ENCODE measurements around the gene NEK2.
A peak's percentile ranks its signal among the peaks of the same experiment; 100 is the strongest.
"Not testable (repeated sequence)": the region's sequence is repeated elsewhere in the genome, so short reads cannot be mapped to it uniquely, and the experiment has no call there.

Gene NEK2

DNA sequence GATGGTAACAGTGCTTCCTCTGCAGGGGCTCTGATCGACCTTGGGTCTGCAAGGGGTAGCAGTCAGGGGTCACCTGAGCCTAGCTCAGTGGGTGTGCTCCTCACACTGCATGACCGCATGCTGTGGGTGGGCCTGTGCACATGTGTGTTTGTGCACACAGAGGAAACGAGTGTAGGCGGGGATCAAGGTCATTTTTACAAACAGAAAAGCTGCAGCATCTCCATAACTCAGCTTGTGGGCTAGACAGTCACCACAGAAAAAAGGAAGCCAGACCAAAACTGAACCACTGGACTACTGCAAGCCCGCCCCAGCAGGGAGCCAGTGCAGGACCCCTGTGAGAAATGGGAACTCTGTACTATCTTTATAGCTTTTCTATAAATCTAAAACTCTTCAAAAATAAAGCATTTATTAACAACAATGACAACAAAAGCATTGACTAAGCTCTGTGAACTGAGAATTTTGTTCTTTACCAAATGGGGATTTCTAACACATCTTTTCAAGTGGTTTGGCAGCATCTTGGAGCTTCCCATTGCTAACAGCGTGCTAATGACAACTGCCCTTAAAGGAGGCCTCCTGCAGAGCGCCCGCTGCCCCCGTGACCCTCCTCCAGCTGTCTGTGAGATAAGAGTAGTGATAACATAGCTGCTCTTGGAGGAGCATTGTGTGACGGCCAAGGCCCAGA is 19.9 kb upstream of the NEK2 start:
- peak; percentile 27 for DNase-seq (ENCODE audit: low read depth)

GRCh38 chr1:211693911-211694310 is 18.5 kb upstream of the NEK2 start:
- DNase-seq (ENCODE audit: low read depth), result not testable (repeated sequence)

DNA sequence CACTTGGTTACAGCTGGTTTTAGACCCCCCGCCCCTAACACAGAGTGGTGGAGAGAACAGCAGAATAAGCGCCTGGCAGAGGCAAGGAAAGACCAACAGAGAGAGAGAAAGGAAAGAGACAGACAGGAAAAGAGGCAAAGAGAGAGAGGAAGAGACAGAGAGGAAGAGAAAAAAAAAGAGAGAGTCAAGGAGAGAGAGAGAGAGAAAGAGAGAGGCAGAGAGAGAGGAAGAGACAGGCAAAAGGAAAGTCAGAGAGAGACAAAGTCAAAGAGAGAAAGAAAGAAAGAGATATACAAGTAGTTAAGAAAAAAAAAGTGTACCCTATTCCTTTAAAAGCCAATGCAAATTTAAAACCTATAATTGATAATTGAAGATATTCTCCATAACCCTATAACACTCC is 13.0 kb upstream of the NEK2 start:
- DNase-seq (ENCODE audit: low read depth), result no peak

DNA sequence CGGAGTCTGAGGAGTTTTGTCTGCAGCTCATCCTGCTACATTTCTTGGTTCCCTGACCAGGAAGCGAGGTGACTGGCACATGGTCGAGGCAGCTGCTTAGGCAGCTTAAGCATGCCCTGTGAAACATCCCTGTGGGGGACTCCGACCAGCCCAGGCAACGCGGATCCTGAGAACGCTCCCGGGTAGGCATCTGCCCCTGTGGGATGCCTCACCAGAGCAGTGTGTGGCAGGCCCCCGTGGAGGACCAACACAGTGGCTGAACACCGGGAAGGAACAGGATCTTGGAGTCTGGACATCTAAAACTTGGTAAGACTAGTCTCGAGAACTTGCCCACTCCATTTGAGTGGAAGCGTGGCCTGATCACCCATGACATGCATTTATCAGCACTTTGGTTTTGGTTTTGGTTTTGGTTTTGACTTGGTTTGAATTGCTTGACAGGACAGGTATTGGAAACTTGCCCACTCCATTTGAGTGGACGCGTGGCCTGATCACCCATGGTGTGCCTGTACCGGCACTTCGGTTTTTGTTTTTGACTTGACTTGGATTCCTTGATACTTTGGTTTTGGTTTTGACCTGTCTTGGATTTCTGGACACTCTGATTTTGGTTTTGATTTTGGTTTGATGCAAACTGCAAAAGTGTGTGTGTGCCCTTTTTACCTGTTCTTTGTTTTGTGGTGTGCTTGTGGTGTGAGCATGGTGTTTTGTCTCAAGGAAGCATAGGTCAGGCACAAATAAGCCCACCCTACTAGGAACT is 12.2 kb upstream of the NEK2 start:
- no peak for DNase-seq (ENCODE audit: low read depth)

GRCh38 chr1:211685823-211686222 is 10.4 kb upstream of the NEK2 start:
- DNase-seq (ENCODE audit: low read depth), result no peak

DNA sequence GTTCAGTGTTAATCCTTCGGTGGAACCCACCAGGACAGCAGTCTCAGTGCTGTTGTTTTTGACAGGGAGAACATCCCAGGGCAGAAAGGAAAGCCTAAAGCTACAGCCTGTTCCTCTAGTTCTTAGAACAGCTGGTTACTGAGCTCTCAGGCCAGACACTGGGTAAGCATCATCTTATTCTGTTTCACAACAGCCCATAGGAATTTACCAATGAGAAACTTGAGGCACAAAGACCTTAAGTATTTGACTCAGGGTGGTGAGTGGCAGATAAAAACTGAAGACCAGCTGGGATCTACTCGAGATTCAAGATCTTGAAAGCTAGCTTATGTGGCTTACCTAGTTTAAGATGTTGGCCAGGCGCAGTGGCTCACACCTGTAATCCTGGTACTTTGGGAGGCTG is 9.4 kb upstream of the NEK2 start:
- peak; percentile 67 for DNase-seq (ENCODE audit: low read depth)

DNA sequence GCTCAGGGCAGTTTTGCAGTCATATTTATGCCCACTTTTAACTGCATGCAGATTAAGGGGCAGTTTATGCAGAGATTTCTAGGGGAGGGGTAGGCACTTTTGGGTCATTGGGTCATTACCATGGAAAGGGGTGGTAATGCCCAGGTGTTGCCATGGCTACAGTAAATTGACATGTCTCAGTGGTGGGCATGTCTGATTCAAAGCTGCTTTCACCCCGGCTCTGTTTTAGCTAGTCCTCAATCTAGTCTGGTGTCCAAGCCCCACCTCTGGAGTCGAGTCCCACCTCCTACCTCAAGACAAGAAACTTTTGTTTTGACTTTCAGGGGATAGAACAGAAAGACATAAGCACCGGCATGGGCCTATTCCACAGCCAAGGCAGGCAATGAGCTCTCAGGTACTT is 8.9 kb upstream of the NEK2 start:
- DNase-seq (ENCODE audit: low read depth), result no peak

GRCh38 chr1:211683396-211684297 is 8.2 kb upstream of the NEK2 start:
- DNase-seq (ENCODE audit: low read depth), result no peak

- DNase-seq (ENCODE audit: low read depth), result peak; percentile 56
Observed at GRCh38 chr1:211682186-211682585, 6.8 kb upstream of the NEK2 start.

DNA sequence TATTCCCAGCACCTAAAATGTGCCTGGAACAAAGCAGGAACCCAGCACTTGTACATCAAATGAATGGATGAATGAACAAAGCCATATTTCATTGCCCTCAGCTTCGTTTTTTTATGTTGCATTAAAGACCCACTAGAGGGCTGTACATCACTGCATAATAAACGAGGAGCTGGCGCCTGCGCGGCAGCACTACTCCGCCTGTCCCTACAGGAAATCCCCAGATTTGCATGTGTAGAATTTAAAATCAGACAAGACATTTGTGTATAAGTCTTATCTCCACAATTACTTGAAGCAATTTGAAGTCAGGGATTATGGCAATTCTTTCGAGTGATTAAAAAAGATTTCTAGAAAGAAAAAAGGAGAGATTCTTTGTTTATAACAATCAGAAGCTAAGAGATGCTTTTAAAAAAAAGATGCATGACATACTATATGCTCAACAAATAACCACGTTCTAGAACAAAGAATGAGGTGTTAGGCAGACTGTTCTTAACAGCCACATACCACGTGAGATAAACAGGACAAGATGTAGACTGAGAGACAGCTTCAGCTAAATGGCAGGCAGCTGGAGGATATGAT is 5.4 kb upstream of the NEK2 start:
- peak; percentile 86 for DNase-seq (ENCODE audit: low read depth)

DNA sequence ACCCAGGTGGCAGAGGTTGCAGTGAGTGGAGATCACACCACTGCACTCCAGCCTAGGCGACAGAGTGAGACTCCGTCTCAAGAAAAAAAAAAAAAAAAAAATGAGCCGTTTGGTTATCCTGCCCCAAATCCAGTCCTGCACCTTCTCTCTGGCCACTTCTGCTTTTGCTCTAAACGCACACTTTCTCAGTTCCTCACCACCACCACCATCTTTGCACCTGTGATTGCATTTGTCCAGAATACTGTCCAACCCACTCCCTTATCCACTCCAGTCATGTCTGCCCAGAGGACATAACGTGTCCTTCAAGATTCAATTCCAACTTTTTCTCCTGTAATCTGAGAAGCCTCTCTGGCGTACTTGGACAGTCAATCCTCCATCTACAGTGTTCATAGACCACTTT is 2.2 kb upstream of the NEK2 start:
- no peak for DNase-seq (ENCODE audit: low read depth)

DNA sequence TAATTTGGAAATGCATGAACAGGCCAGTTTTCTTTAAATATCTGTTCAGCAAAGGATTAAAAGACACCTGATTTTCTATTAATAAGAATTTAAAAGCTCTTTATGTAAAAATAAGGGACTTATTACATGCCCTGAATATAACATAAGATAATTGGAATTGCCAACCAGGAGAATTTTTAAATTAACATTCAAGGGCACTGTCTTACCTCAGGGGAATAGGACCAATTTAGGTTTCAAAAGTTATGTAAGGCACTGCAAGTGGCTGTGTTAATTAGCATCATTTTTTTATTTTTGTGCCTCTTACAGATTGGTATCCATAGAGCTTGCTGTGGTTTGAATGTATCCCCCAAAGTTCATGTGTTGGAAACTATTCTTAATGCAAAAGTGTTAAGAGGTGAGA is 1.3 kb upstream of the NEK2 start:
- no peak for DNase-seq (ENCODE audit: low read depth)

DNA sequence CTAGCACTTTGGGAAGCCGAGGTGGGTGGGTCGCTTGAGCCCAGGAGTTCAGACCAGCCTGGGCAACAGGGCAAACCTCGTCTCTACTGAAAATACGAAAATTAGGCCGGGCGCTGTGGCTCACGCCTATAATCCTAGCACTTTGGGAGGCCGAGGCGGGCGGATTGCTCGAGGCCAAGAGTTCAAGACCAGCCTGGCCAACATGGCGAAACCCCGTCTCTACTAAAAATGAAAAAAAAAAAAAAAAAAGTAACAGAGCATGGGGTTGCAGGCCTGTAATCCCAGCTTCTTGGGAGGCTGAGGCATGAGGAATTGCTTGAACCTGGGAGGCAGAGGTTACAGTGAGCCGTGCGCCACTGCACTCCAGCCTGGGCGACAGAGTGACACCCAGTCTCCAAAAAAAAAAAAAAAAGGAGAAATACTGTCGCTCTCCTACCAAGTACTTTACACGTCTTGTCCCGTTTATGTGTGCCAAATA is 724 bp upstream of the NEK2 start:
- DNase-seq (ENCODE audit: low read depth), result no peak

DNA sequence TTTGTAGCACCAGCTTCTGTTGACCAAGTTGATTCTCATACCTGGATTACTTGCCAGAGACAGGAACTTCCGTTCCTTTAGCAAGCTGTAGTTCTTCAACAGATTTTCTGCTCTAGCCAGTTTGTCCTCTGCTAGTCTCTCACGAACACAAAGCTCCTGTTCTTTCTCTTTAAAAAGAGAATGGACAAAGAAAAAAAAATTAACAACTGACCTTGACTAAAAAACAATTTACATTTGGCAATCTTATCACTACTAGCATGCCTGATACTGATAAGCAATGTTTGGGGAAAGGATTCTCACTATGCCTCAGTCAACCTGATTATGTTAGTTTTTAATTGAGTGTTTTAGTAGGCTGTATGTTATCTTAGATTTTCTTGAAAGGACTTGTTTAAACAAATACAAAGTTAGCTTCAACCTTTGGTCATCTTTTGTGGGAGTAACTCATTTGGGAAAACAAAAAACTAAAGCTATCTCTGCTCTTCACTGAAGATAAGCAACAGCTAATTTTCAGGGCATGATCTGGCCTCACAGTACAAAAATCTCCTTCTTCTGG is 8.3 kb downstream of the NEK2 start:
- peak; percentile 22 for DNase-seq (ENCODE audit: low read depth)

GRCh38 chr1:211660718-211661222 is 14.7 kb downstream of the NEK2 start:
- no peak for DNase-seq (ENCODE audit: low read depth)

DNA sequence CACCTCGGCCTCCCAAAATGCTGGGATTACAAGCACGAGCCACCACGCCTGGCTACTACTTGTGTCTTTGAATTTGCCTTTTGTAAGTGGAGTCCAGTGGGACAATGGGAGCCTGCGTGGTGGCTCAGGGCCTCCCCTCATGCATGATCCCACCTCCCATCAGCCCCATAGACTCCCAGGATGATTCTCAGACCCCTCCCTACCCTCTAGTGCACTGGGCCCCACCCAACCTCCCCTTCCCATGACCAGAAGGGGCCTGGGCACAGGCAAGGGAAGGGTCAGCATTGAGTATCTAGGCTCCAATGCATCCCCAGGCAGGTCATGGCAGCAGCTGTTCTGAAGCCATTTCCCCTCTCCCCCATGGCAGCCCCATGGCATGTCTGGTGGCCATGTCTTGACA is 18.7 kb downstream of the NEK2 start:
- no peak for DNase-seq (ENCODE audit: low read depth)

DNA sequence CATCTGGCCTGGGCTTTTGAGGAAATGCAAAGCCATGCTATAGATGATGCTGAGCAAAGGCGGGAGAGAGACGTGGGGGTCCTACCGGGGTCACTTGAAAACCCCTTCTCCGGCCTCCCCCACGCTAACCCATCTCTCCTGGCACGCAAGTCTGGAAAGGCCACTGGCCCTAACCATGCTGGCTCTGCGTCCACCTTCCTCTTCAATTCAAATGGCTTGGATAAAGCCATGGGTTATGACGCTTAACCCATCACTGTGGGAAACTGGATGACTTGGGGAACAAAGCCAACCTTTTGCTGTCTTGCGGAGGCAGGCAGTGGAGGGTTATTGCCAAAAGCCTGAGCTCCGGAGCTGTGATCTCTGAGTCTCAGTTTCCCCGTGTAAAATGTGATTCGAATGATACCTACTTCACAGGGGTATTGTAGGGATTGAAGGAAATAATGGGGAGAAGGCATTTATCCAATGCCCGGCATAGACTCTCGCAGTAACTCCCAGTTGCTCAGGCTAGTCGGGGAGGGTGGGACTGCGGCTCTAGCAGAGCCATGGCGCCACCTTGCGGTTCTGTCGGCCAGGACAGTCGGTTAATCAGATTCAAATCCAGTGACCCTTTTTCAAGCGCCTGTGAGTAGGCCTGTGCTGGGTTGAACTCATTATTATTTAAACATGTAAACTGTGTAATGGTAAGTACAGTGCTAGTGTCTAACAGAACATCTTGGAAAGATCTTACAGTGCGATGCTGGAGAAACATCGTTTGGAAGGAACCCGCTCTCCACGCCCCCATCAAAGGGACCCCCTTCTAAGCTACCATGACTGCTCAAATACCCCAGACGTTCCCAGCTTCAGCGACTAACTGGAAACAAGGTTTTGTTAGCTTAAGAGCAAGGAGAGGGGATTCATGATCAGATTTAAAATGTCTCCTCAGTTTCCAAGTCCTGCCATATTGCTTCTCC is 20.3 kb downstream of the NEK2 start:
- DNase-seq (ENCODE audit: low read depth), result peak; percentile 75

DNA sequence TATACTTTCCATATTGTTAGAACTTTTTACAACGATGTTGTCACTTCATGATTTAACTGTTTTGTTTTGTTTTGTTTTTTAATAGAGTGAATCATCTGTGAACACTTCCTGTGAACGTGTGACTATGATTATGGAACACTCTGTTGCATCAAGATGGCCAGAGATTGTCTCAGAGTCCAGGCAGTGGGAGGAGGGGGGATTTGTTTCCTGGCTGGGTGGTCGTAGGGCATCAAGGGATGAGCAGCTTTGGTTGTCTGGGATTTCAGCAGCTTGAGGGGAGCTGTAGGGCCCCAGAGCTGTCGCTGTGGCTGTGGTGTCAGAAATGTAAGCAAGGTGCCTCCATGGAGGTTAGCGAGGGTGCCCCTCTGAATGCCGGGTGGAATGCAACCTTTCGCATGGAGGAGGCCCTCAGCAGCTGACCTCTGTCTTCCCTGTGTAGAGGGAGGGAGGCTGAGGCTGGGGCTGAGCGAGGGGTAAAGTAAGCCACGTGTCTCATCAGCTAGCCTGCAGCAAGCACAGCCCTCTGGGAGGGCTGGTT is 21.4 kb downstream of the NEK2 start:
- DNase-seq (ENCODE audit: low read depth), result peak; percentile 63

DNA sequence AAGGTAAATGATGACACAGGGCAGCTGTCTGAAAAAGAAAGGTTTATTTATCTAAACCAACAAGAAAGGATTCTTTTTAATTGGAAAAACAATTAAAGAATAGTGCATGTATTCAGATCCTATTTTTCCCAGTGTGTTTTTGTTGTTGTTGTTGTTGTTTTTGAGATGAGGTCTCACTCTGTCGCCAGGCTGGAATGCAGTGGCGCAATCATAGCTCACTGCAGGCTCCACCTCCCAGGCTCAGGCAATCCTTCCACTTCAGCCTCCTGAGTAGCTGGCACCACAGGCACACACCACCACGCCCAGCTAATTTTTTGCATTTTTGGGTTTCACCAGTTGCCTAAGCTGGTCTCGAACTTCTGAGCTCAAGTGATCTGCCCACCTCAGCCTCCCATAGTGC is 22.1 kb downstream of the NEK2 start:
- DNase-seq (ENCODE audit: low read depth), result no peak

- no peak for DNase-seq (ENCODE audit: low read depth)
Observed at GRCh38 chr1:211652371-211652770, 23.1 kb downstream of the NEK2 start.
